ENCODE results near the gene RAB25. TPM values are rescaled to one million over a fixed set of nuclear protein-coding genes. Genes with fewer than 3 reads are reported as not detected.

RAB25 gene
- total and polyA plus RNA-seq, 2 of the 13 experiments (the other 11 are each of a cell fraction or from before 2014, with no cell fraction given) = 0.20 to 0.22 TPM

GRCh38 chr1:156090840-156091188, 29.9 kb downstream of the RAB25 start (continued):
- TF ChIP-seq HNF1B (CRISPR knock-in tag; IDR thresholded peaks at IDR 0.05) (peak; percentile 52), RXRB (CRISPR knock-in tag; IDR thresholded peaks at IDR 0.05; ENCODE audit: borderline replicate concordance) (0 out of 2 replicates have a peak, but pooled peaks have one; percentile 18), NR2F2 (IDR thresholded peaks at IDR 0.05; ENCODE audit: borderline replicate concordance, low read depth) (no peak), MXD4 (CRISPR knock-in tag; IDR thresholded peaks at IDR 0.05) (0 out of 2 replicates have a peak, but pooled peaks have one; percentile 42), ZNF792 (CRISPR knock-in tag; IDR thresholded peaks at IDR 0.05) (no peak), ZBTB10 (CRISPR knock-in tag; IDR thresholded peaks at IDR 0.05; ENCODE audit: borderline replicate concordance) (no peak), ZFP91 (CRISPR knock-in tag; IDR thresholded peaks at IDR 0.05; ENCODE audit: borderline replicate concordance) (peak; percentile 39; the same call in 1 of the 2 replicates), ZGPAT (CRISPR knock-in tag; IDR thresholded peaks at IDR 0.05) (peak; percentile 46; the same call in 1 of the 2 replicates), ADNP (CRISPR knock-in tag; IDR thresholded peaks at IDR 0.05) (no peak), HDAC2 (CRISPR knock-in tag; IDR thresholded peaks at IDR 0.05) (peak; percentile 22; the same call in 1 of the 2 replicates), KDM2A (CRISPR knock-in tag; IDR thresholded peaks at IDR 0.05; ENCODE audit: borderline replicate concordance, low read depth) (peak; percentile 41; the same call in 1 of the 2 replicates), SOX6 (IDR thresholded peaks at IDR 0.05) (no peak), SOX6 (CRISPR knock-in tag; IDR thresholded peaks at IDR 0.05) (0 out of 2 replicates have a peak, but pooled peaks have one; percentile 20), GRHL1 (CRISPR knock-in tag; conservative IDR thresholded peaks at IDR 0.05) (no peak), RXRA (CRISPR knock-in tag; IDR thresholded peaks at IDR 0.05) (peak; percentile 42; the same call in 1 of the 2 replicates), GABPB1 (CRISPR knock-in tag; IDR thresholded peaks at IDR 0.05) (peak; percentile 20; the same call in 1 of the 2 replicates), IKZF5 (CRISPR knock-in tag; IDR thresholded peaks at IDR 0.05) (peak; percentile 35; the same call in 1 of the 2 replicates), KDM5B (CRISPR knock-in tag; IDR thresholded peaks at IDR 0.05; ENCODE audit: borderline replicate concordance) (peak; percentile 32; the same call in 1 of the 2 replicates), KMT2A (CRISPR knock-in tag; IDR thresholded peaks at IDR 0.05) (0 out of 2 replicates have a peak, but pooled peaks have one; percentile 28), KLF16 (CRISPR knock-in tag; IDR thresholded peaks at IDR 0.05) (peak in 1 of 2 experiments; percentile 37; a peak in 1 of 4 replicates)
